ENCODE measurements around the gene PDCD1LG2.

DNA sequence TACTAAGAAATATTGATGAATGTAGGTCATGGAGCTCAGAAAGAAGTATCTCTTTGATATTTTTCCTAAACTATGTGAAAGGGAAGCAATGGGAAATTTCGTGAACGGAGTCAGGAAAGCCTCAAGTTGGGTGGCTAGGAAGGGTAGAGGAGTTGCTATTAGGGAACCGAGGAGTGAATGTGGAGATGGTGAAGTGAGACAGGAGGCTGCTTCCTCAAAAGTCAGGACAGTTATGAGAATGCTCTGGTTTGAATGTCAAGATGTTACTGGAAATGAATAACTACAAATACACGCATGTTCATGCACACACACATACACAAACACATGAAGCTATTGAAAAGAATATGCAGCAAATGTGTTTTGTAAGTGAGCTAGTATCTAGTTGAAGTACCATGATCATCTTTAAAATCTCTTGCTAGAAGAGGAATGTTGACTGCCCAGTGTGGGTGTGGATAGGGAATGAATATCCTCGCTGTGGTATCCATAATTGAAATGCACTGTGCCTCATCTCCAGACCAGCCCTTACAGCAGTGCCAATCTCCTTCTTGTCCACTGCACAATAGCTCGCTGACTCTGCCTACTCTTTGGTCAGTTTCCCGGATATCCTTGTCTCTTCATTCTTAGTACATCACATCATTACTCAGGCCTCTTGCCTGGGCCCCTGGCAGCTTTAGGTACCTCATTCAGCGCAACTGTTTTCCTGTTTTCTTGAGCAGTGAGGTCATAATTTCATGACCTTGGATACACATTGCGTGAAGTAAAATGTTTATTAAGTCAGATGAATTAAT lies 21.9 kb upstream of the PDCD1LG2 start:
- TF ChIP-seq, protein P1, sequence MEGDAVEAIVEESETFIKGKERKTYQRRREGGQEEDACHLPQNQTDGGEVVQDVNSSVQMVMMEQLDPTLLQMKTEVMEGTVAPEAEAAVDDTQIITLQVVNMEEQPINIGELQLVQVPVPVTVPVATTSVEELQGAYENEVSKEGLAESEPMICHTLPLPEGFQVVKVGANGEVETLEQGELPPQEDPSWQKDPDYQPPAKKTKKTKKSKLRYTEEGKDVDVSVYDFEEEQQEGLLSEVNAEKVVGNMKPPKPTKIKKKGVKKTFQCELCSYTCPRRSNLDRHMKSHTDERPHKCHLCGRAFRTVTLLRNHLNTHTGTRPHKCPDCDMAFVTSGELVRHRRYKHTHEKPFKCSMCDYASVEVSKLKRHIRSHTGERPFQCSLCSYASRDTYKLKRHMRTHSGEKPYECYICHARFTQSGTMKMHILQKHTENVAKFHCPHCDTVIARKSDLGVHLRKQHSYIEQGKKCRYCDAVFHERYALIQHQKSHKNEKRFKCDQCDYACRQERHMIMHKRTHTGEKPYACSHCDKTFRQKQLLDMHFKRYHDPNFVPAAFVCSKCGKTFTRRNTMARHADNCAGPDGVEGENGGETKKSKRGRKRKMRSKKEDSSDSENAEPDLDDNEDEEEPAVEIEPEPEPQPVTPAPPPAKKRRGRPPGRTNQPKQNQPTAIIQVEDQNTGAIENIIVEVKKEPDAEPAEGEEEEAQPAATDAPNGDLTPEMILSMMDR (IDR thresholded peaks at IDR 0.05), result no peak
- TF ChIP-seq POLR2A (IDR thresholded peaks at IDR 0.05), result no peak
